GM12864 (cell line): ENCODE data around the gene AK5.

Source experiments
- DNase-seq: peaks from one replicate; pipeline ENCODE4 v3.0.0-alpha.2; 2011; ENCODE audit warnings: low read depth
- H3K4me3 ChIP-seq: 2 replicates; pipeline ENCODE4 v1.5.1; 2011; ENCODE audit warnings: mild to moderate bottlenecking, low read depth, low read length, control low read depth
- CTCF ChIP-seq: IDR thresholded peaks from 2 replicates; pipeline ENCODE4 v1.5.1; 2011; ENCODE audit warnings: low read depth, mild to moderate bottlenecking, moderate library complexity, low read length, control low read depth, inconsistent platforms; ENCODE audit errors: missing control alignments

AK5 gene

GRCh38 chr1:77361621-77362020 is 79.8 kb downstream of the AK5 start:
- TF ChIP-seq CTCF = no peak
- H3K4me3 ChIP-seq = no peak overlapping the region
- no peak for DNase-seq

- no peak for DNase-seq
- TF ChIP-seq CTCF = no peak
- H3K4me3 ChIP-seq = no peak overlapping the region
Measured at GRCh38 chr1:77370161-77370560, 88.3 kb downstream of the AK5 start.

GRCh38 chr1:77370583-77371306 is 88.9 kb downstream of the AK5 start:
- TF ChIP-seq CTCF = no peak
- H3K4me3 ChIP-seq = no peak overlapping the region
- no peak for DNase-seq

GRCh38 chr1:77371396-77371795 is 89.6 kb downstream of the AK5 start:
- DNase-seq = no peak
- no peak for TF ChIP-seq CTCF
- no peak overlapping the region for H3K4me3 ChIP-seq

- DNase-seq = no peak
- no peak for TF ChIP-seq CTCF
- H3K4me3 ChIP-seq = no peak overlapping the region
Measured at GRCh38 chr1:77373702-77374101, 91.9 kb downstream of the AK5 start.

- DNase-seq = no peak
- no peak overlapping the region for H3K4me3 ChIP-seq
- no peak for TF ChIP-seq CTCF
Measured at GRCh38 chr1:77375541-77375940, 93.7 kb downstream of the AK5 start.

GRCh38 chr1:77375990-77376389 is 94.2 kb downstream of the AK5 start:
- DNase-seq = no peak
- no peak overlapping the region for H3K4me3 ChIP-seq
- no peak for TF ChIP-seq CTCF
